GM18508 (cell line): ENCODE data around the gene ARMCX5.

Experiments used
- ATAC-seq: cut with Tn5 transposase; IDR thresholded peaks from one replicate; pipeline ENCODE4 v1.9.1; 2021; ENCODE audit warnings: moderate number of reproducible peaks; ENCODE audit not compliant: insufficient read depth, unreplicated experiment

ARMCX5 gene

DNA sequence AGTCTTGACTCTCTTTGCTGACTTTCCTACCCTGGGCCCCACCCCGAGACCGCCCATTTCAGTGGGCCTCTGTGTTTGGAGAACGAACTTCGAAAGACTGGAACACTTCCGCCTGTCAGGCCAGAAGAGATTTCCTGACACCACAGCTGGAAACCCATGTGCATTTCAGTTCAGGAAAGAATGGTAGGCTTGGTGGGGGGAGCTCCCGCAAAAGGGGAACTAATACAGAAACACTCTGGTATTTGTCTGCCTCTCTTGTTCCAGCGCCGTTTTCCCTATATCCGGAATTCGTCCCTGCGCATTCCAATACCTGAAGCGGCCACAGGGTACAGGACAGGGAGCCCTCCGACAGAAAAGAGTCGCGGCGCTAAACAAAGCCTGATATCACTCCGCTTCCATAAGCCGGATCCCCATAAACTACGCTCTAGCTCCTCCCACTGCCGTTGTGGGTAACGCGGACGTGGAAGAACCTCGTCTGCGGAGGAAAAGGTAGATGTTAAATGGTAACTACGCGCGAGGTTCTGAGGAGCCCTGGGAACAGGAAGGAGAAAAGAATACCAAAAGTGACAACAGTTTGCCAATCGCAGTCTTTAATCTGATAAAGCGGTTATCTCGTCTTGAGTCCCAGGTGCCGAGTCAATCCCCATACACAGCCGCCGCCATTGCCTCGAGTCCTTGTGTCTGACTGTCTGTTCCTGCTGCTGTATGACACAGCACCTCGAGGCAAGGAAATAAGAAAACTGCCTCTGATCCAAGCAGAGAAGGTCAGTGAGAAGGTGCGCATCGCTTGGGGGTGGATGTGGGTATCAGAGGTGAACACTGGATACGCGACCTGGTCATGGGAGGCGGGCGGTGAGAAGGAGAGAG is at the start of gene ARMCX5:
ARMCX5 (plus strand) TSS at position 432 of the 867 bp plus-strand sequence. CDS start 2,627 bp downstream, outside the sequence.
- ATAC-seq, result no peak

DNA sequence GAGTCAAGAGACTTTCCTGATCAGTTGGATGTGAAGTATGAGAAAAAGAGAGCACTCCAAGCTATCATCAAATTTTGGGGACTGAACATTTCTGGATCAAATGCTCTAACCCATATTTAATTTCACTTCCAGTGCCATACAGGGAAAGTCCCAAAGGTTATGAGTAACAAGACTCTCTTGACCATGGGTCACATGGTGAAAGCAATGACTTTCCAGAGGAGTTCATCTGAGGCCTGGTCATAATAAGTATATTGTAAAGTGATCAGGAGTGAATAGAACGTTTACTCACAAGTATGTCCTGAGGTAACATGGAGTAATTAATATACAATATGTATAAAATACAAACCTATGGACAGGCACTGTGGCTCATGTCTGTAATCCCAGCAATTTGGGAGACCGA is 40.7 kb upstream of the ARMCX5 start:
- ATAC-seq, result no peak

DNA sequence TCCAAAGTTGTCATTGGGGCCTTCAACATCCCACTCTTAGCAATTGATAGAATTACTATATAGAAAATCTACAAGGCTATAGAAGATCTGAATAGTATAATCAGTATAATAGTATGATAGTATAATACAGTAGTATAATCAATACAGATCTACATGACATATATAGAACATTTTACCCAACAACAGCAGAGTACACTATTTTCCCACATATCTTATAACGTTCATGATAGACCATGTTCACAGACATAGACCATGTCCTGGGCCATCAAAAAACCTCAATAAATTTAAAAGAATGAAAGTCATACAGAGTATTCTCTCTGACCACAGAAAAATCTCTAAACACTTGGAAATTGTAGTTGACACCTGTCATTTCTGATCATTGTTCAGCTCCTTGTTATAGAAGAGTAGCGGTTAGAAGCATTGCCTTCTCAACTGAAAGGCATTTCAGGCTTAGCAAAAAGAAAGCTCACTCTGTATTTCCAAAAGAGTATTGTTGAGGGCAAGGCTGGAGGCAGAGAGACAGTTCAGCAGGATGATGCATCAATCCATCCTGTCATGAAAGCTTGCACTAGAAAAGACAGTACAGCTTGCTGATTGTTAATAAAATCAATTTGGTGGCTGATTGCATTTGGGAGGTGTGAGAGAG is 38.8 kb upstream of the ARMCX5 start:
- ATAC-seq, result no peak

DNA sequence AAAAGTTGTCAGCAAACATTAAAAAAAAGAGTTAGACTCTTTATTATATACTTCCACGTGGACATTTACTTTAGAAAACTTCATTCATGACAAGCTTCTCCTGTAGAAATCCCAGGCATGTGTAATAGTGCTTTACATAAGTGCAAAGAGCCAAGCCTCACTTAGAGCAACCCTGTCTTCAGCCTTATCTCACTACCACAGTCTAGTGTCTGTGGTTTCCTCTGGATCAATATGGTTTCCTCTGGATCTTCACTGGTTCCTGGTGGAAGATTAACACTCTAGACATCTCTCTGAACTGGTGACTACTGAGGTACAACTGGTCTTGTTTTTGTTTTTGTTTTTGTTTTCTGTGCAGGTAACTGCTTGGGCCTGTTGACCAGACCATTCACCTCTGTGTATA is 18.4 kb upstream of the ARMCX5 start:
- ATAC-seq, result no peak

DNA sequence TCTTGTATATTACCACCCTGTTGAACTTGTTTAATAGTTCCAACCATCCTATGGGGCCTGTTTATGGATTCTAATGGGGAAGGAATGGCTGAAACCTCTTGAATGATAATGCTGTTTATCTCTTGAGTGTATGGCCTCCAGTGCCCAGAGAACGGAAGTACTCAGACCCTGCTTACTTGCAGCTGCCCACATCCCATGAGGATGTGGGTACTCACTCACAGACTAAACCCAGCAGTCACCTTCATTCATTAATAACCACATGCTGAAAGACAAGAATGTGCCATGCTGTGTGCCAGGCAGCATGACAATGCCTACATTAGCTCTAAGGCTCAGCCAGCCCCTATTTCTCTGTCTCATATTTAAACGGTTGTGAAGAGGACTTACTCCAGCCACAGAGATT is 5.9 kb upstream of the ARMCX5 start:
- ATAC-seq, result no peak

DNA sequence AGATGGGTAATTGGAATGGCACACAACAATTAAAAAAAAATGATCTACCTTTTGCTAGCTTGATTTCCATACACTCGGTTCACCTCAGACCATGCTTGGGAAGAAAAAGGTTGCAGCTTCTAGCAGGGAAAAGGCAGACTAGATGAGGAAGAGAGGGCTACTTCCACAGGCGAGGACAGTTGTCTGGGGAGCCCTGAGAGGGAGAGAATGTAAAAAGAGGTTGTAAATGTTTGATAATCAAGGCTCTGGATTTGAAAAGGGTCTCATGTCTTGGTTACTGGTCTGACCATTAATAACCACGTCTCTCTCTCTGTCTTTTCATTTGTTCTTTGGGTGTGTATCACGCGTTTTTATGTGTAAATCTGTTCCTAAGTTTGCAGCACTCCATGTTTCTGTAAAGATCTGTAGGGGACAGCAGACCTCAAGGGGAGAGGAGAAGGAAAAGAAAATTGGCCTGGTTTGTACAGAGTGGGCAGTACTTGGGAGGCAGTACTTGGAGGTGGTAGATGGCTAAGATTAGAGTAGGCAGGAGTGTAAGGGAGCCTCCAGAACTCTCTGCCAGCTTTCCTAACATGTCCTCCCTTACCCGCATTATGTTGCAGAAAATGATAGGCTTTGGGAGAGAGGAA is 750 bp downstream of the ARMCX5 start:
- ATAC-seq, result no peak

DNA sequence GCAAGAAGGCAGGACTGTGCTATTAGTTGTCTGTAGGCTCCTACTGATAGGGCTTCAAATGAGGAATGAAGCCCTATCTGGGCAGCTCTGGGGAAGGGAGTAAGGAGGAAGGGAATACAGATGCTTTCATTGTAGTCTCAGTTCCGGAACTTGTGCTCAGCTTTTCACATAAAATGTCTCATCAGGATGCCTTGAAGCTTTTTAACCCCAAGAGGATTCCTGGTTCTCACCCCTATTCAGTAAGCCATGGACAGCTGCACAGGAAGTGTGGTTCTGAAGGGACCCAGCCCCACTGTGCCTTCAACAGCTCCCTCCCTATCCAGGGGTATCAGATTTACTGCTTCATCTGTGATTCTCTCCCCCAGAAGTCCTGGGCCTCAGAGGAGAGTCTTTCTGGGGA is 5.0 kb downstream of the ARMCX5 start:
- no peak for ATAC-seq

DNA sequence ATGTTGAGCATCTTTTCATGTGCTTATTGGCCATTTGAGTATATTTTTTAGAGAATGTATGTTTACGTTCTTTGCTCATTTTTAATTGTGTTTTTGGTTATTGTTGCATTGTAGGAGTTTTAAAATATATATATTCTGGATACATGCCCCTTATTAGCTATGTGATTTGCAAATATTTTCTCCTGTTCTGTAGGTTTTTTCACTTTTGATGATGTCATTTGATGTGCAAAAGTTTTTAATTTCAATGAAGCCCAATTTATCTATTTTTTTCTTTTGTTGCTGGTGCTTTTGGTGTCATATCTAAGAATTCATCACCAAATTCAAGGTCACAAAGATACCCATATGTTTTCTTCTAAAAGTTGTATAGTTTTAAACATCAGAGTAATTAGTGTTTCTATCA is 6.8 kb downstream of the ARMCX5 start:
- ATAC-seq, result no peak

DNA sequence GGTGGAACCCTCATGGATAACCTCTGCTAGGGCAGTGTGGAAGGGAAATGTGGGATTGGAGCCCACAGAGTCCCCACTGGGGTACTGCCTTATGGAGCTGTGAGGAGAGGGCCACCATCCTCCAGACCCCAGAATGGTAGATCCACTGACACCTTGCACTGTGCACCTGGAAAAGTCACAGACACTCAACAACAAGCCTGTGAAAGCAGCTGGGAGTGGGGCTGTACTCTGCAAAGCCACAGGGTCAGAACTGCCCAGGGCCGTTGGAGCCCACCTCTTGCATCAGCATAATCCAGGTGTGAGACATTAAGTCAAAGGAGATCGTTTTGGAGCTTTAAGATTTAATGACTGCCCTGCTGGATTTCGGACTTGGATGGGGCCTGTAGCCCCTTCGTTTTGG is 11.6 kb downstream of the ARMCX5 start:
- ATAC-seq, result no peak

DNA sequence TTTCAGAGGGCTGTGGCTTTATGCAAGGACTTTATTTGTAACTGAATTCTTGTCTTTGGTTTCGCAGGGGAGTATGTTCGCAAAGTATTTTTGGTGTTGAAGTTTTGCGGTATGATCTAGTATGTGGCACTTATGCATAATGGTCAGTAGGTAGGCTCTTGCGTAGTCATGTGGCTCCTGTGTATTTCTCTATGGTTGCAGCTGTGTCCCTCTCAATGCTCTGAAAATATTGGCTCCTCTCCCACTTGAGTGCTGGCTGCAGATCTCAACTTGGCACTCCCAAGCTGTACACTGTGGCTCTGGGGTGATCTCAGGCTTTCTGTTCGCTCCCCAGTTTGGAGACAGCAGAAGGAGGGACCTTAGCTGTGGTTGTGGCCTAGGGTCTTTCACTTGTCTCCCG is 24.8 kb downstream of the ARMCX5 start:
- ATAC-seq, result no peak

DNA sequence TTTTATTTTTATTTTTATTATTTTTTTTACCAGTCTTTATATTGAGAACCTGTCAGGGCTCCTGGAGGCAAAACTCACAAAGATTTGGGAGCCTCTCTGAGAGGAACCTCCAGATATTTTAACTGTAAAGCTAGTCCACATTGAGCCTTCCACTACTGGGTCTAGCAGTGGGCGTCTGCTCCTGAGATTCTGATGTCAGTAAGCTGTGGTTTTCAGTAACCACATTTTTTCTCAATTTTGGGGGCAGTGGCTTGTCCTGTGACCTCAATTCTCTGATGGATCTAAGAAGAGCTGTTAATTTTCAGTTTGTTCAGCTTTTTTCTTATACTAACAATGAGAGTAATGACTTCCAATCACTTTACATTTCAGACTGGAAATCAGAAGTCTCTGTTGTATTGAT is 28.3 kb downstream of the ARMCX5 start:
- ATAC-seq, result no peak

DNA sequence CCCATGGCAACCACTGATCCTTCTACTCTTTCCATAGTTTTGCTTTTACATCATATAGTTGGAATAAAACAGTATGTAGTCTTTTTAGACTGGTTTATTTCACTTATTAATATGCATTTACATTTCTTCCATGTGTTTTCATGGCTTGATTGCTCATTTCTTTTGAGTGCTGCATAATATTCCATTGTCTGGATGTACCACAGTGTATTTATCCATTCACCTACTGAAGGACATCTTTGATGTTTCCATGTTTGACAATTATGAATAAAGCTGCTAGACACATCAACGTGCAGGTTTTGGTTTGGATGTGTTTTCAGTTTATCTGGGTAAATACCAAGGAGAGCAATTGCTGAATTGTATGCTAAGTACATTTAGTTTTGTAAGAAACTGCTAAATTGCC is 38.2 kb downstream of the ARMCX5 start:
- ATAC-seq, result no peak

DNA sequence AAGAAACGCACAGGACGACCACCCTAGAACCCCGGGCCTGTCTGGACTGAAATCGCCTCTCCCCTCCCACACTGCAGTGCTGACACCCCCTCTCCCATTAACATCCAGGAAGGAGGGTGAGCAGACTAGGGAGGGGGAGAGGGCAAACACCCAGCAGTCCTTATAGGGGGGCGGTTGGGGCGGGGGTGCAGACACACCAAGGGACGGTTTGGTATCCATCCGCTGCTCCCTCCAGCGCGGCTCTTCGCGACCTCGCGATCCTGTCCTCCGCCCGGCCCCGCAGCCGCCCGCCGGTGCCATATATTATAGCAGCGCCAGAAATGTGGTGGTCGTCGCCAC is 51.6 kb downstream of the ARMCX5 start:
- ATAC-seq, result no peak

DNA sequence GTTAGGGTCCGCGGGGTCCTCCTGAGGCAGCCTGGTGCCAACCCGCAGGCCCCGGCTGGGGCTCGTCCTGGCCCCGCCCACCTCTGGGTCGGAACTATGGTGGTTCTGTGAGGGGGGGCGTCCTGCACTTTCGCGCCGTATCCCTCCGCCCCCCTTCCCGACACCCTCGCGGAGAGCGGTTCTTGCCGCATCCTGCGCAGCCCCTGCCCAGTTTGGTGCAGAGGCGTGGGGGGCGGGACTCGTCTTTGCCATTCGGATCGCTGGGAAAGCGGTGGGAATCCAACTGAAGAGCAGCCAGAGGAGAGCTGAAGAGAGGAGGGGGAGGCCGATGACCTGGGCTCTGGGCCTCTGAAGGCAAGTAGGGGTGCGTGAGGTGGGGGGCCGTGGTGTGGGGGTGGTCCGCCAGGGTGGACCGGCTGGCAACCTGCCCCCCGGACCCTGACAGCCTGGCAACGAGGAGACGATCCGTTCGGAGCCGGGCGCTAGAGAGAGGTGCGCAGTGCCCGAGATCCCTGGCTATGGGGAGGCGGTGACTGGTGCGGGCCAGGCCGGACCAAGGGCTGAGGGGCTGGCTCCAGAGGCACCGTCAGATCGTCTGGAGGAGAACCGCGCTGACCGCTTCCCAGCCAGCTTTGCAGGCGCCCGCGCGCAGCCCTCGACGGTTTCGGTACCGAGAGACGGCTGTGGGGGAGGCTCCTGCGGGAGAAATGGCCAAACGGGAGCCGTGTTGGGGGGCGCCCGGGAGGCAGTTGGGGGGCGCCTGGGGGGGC is 52.1 kb downstream of the ARMCX5 start, which contains the start of gene GPRASP1:
GPRASP1 (plus strand) TSS at position 242 of the 770 bp plus-strand sequence. CDS start 2,431 bp downstream, outside the sequence.
- ATAC-seq, result no peak

DNA sequence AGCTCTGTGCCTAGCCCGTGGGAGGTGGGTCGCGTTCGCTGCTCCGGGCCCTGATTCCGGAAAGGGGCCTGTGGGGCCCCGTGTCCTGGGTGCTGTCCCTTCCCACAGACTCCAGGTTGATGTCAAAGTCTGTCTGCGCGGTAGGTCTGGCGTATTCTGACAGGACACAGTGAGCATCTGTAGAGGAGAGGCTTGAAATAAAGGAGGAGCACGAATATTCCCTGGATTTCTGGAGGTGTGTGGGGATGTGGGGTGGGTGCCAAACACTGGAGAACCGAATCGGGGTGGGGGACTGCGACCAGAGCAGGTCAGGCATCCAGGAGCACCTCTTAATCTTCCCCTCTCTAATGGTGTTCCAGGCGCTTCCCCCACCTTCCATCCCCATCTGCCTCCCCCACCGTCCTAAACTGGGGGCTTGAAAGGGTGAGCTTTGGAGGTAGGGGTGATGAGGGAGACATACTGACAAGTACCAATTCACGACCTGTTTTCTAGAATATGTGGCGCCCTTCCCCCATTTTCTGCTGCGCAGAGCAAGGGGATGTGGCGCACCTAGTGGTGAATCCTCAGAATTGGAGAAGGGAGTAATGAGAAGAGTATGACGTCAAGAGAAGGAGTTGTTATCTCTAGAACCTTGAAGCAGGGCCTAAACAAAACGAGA is 52.8 kb downstream of the ARMCX5 start:
- ATAC-seq, result no peak
